NCI-H2081 (cell line): ENCODE measurements around the gene AGRP.

Experiments
- DNase-seq, 2 experiments: peaks; one replicate each; lab custom pipeline; 2025; lab: John Stamatoyannopoulos, UW

Gene AGRP

GRCh38 chr16:67463059-67463458, 20.3 kb downstream of the AGRP start:
- no peak for DNase-seq

DNA sequence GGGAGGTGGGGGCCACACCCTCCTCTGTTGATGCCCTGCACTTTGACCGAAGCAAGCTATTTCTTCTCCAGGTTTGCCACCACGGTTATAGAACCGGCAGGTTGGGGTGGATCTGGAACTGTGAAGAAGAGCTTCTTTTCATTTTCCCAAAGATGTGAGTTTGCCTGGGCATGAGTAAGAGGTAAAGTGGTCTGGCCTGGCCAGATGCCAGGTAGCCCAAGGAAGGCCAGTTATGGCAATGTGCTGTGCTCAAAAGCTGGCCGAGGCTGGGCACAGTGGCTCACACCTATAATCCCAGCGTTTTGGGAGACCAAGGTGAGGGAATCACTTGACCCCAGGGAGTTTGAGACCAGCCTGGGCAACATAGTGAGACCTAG, 21.1 kb downstream of the AGRP start:
- no peak for DNase-seq

- DNase-seq = no peak
Measured at GRCh38 chr16:67461600-67462278, 21.6 kb downstream of the AGRP start.

- no peak for DNase-seq
Measured at GRCh38 chr16:67460961-67461360, 22.4 kb downstream of the AGRP start.

DNA sequence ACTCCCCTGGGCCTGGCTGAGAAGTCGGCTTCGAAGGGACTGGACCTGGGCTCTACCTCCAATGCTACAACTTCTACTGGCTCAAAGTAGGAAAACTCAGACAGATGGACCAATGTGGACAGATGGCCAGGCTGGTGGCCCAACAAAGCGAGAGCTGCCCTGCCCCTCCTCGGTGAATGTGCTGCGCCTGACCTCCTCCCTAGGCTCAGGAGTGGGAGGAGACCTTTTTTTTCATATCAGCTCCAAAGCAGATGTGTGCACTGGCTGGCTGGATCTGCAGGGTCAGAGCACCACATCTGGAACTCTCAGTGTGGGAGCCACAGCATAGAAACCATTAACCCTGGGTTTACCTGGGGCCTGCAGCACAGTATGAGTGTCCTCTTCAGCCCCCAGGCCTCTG, 23.2 kb downstream of the AGRP start:
- no peak for DNase-seq

DNA sequence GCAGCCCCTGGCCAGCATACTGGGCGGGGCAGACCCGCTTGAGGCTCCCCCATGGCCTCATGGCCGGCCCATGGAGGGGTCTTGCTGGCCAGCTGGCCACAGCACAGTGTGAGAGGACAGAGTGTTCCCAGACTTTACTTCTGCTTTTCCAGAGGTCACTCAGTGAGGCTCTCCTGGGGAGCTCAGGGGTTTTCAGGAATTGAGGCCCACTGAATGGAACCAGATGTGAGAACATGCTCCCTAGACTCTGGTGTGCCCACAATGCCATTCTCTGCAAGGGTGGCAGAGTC, 23.5 kb downstream of the AGRP start:
- no peak for DNase-seq

- no peak for DNase-seq
Measured at GRCh38 chr16:67459066-67459860, 24.1 kb downstream of the AGRP start.

- DNase-seq = no peak
Measured at GRCh38 chr16:67458121-67458641, 25.2 kb downstream of the AGRP start.

DNA sequence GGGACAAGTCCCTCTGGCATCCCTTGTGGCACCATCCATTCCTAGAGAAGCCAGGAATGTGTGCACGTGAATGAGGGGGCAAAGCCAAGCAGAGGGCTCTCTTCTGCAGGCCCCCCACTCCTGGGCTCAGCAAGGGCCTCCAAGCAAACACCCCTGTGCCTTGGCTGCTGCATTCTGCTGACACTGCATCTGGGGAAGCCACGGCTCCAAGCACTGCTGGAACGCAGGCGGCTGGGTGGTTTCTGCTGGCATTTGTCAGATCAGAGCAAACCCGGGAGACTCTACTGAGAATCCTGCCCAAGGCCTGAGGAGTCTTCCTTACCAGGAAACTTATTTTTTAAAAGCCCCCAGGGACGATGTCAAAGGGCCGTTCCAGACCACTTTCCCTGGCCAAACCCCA, 25.7 kb downstream of the AGRP start:
- no peak for DNase-seq

- no peak for DNase-seq
Measured at GRCh38 chr16:67456391-67457081, 26.8 kb downstream of the AGRP start.

- DNase-seq = no peak
Measured at GRCh38 chr16:67454852-67455251, 28.5 kb downstream of the AGRP start.

GRCh38 chr16:67454104-67454503, 29.2 kb downstream of the AGRP start:
- no peak for DNase-seq

DNA sequence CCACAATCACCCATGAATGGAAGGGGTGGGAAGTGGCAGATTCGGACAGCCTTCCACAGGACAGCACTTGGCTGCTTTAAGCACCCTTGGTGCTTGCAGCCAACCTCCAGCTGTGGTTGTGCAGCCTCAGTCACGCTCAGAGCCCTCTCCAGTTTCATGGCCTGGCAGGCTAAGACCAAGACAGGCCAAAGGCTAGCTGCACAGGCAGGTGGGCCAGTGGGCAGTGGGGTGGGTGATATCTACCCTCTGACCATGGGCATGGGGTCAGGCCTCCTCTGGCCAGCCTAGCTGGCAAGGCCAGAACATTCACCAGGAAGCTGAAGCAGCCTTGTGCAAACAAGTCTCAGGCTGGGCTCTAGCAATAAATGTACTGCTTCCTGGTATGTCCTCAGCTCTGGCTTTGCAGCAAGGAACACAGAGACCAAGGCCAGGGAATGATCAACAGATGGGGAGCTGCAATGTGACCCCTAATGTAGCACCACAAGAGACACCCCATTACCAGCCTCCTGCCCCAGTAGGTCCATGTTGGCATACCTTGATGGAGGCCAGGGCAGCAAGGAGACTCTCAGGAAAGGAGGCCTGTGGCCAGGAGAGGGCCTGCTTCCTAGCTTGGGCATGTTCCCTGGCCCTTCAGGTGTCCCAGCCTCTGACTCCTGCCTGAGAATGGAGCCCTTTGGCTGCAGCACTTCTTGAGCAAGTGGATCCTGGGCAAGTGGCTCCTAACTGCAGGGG, 31.5 kb downstream of the AGRP start:
- no peak for DNase-seq

- no peak for DNase-seq
Measured at GRCh38 chr16:67451061-67451703, 32.2 kb downstream of the AGRP start.

DNA sequence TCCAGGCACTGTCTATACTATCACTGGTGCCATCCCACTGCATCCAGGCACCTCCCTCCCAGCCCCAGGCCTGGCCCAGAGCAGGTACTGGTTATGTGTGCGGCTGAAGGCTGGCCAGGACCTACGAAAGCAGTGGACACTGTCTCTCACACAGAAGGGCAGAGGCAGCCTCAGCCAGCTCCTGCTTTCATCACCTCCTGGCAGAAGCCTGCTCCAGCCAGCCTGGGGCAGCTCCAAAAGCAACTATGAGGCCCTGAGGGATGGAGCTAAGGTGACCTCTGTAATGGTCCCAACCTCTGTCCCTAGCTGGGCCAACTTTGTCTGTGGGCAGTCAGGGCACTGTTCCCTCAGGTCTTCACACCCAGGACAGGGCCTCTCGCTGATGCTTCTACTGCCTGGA, 33.6 kb downstream of the AGRP start:
- no peak for DNase-seq

DNA sequence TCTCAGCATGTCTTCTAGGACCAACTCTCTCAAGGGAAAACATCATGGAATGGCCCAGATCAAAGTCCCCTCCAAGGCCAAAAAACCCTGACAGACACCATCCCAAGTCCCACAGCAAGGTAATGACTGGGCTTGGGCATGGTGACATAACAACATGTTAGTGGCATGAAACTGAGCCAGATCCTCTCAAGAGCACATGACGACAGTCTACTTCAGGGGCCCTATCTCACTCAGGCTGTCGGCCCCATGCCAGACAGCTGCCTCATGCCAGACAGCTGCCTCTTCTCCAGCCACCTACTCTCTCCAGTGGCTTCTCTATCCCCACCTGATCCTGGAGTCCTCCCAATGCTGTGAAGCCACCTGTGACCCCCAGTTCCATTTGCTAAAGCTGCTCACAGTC, 34.0 kb downstream of the AGRP start:
- DNase-seq = no peak

GRCh38 chr16:67448580-67448979, 34.8 kb downstream of the AGRP start:
- DNase-seq = no peak

GRCh38 chr16:67447508-67448076, 35.8 kb downstream of the AGRP start:
- no peak for DNase-seq

DNA sequence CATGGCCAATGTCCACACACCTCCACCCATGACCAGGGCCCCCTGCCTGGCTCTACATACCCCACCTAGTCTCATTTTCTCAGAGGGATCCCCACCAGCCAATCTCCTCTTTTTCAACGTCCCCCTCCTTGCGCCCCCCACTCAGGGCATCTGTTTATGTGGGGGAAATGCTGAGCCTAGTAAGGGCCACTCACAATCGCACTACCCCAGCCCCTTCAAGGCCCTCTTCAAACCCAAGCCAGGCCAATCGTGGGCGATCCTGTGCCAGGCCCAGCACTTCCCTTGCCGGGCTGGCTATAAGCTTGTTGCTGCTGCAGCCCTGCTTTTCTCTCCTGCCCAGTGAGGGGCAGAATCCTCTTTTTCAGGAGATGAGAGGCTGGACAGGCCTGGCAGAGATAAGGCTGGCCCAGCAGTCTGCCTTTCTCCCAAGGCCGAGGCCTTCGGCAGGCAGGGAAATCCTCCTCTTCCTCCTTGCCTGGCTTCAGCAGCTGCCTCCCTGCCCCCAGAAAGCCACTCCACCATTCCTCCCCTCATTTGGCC, 36.3 kb downstream of the AGRP start:
- DNase-seq = no peak

DNA sequence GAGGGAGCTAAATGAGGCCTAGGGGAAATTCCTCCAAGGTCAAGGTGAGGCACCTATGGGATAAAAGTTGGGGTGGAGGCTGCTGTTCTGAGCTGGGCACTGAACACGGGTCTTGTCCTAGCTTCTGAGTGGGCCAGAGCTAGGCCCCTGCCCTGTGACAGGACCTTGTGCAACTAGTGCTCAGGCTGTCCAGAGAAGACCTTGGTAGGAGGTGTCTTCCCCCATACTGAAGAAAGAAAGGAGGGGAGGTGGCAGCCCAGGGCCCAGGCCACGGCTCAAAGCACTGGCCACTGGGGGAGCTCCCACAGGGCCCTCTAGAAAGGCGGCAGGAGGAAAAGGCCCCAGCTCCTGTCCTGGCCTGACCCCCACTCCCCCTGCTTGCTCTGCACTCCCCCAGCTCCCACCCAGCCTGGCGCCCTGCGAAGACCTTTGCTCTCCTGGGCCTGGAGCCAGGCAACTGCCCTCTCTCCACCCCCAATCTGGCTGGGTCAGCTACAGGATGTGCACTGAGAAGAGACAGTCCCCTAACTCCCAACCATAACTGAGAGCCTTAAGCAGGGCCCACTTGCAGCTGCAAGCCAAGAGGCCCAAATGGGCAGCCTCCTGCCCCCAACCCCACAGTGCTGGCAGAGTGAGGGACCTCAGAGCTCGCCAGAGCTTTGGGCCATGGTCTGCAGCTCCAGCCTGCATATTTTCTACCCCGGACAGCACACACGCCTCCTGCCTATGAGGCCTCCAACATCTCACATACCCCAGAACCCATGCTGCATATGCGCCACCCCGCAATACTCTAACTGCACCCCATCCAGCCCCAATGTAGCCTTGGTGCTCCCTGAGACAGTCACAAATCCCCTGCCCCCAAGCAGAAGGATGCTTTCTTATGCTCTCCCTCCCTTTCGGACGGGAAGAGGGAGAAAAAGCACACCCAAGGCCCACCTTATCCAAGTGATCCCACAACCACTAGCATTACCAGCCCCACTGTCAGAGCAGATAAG, 37.1 kb downstream of the AGRP start:
- no peak for DNase-seq
